ENCODE measurements around the gene PRTN3.
"Not testable (repeated sequence)": the region's sequence is repeated elsewhere in the genome, so short reads cannot be mapped to it uniquely, and the experiment has no call there.

The PRTN3 gene

GRCh38 chr19:868458-869244 is 27.9 kb downstream of the PRTN3 start:
- DNase-seq = no peak

- DNase-seq = no peak
These were observed 28.7 kb downstream of the PRTN3 start for GRCh38 chr19:869245-870177.

- DNase-seq = no peak
These were observed 29.5 kb downstream of the PRTN3 start for GRCh38 chr19:870314-870713.

GRCh38 chr19:870963-871401 is 30.2 kb downstream of the PRTN3 start:
- DNase-seq = no peak

- no peak for DNase-seq
These were observed 30.9 kb downstream of the PRTN3 start for GRCh38 chr19:871446-872265.

- no peak for DNase-seq
These were observed 31.6 kb downstream of the PRTN3 start for GRCh38 chr19:872266-872951.

GRCh38 chr19:873084-873483 is 32.3 kb downstream of the PRTN3 start:
- no peak for DNase-seq

- DNase-seq = no peak
These were observed 32.8 kb downstream of the PRTN3 start for GRCh38 chr19:873561-874041.

- DNase-seq = no peak
These were observed 34.6 kb downstream of the PRTN3 start for GRCh38 chr19:875265-875879.

GRCh38 chr19:876089-876488 is 35.3 kb downstream of the PRTN3 start:
- no peak for DNase-seq

GRCh38 chr19:876780-877314 is 36.0 kb downstream of the PRTN3 start:
- no peak for DNase-seq

GRCh38 chr19:877992-878660 is 37.3 kb downstream of the PRTN3 start:
- DNase-seq = not testable (repeated sequence)

- DNase-seq = not testable (repeated sequence)
These were observed 38.2 kb downstream of the PRTN3 start for GRCh38 chr19:878751-879561.

GRCh38 chr19:879711-880438 is 39.1 kb downstream of the PRTN3 start:
- DNase-seq = no peak

- no peak for DNase-seq
These were observed 40.7 kb downstream of the PRTN3 start for GRCh38 chr19:881385-882071.

GRCh38 chr19:882871-883497 is 42.2 kb downstream of the PRTN3 start:
- no peak for DNase-seq

- no peak for DNase-seq
These were observed 42.9 kb downstream of the PRTN3 start for GRCh38 chr19:883661-884211.
